K562 (cell line): Measurements from ENCODE around the gene PGAP2. TPM values are rescaled to one million over a fixed set of nuclear protein-coding genes. Genes with fewer than 3 reads are reported as not detected.
A peak's percentile ranks its signal among the peaks of the same experiment; 100 is the strongest.

Experiments used
- ATAC-seq: fragments of 200-7000 bp; cut with Tn5 transposase; 3 replicates; pipeline ENCODE4 v1.9.1; 2020; ENCODE audit warnings: moderate library complexity
- BruUV-seq: library from RNA; stranded (reverse); fragments of 400-500 nt; replicated peaks from 2 replicates; lab custom pipeline; 2021; lab: Mats Ljungman, UMichigan
- CTCF ChIA-PET: fragments of 300-600 bp; formaldehyde crosslinking; extraction: SDS; loops from one replicate; lab custom pipeline; 2021; ENCODE audit warnings: low intra/inter-chr PET ratio; lab: Yijun Ruan, JAX
- POLR2A ChIA-PET: fragments of 300-600, 350-650 bp; sonication (Branson Sonifier 250); formaldehyde crosslinking; extraction: SDS; loops from one replicate; lab custom pipeline; 2021; ENCODE audit warnings: antibody characterized with exemption, inconsistent platforms; lab: Yijun Ruan, JAX
- DNase-seq, 4 experiments: peaks; one replicate each; pipeline versions ENCODE4 v3.0.0 to v3.0.0-alpha.2; 2011 to 2018; ENCODE audit warnings: low spot score in 3 of 4, mixed read lengths in 3 of 4; ENCODE audit errors: extremely low read depth in 1 of 4
- FAIRE-seq: peaks from 2 replicates; lab custom pipeline; 2011; peaks lifted over from hg19 to GRCh38; lab: Jason Lieb, UNC
- H2AFZ ChIP-seq: 2 replicates; pipeline ENCODE4 v1.6.0; 2011; ENCODE audit warnings: low read depth, low read length, control low read depth, inconsistent platforms
- H3K27ac ChIP-seq: fragments of 200-600 bp; 3 replicates; pipeline ENCODE4 v1.8.0; 2011; ENCODE audit warnings: low read depth, mild to moderate bottlenecking, control low read depth, inconsistent platforms, low read length, moderate library complexity, mixed read lengths; ENCODE audit errors: extremely low read depth
- H3K27me3 ChIP-seq, 2 experiments: fragments of 300-600 bp in 1 of 2; 2 replicates in 1 of 2; 3 replicates in 1 of 2; pipeline versions ENCODE4 v1.6.0 to v1.8.0; 2011; ENCODE audit warnings: inconsistent platforms in 2 of 2, low read length in 2 of 2, mild to moderate bottlenecking in 1 of 2, mixed read lengths in 1 of 2, moderate library complexity in 1 of 2; ENCODE audit not compliant: control insufficient read depth in 2 of 2, insufficient read depth in 2 of 2
- H3K36me3 ChIP-seq: fragments of 300-600 bp; 3 replicates; pipeline ENCODE4 v1.8.0; 2011; ENCODE audit warnings: mild to moderate bottlenecking, low read length, inconsistent platforms; ENCODE audit not compliant: control insufficient read depth, insufficient read depth
- H3K4me1 ChIP-seq, 2 experiments: fragments of 200-600 bp in 1 of 2; replicated peaks in 1 of 2; 2 replicates in 1 of 2; 3 replicates in 1 of 2; pipeline versions ENCODE4 v1.5.1 to v1.8.0; 2011; ENCODE audit warnings: inconsistent platforms in 2 of 2, low read length in 2 of 2, mild to moderate bottlenecking in 1 of 2, mixed read lengths in 1 of 2, moderate library complexity in 1 of 2; ENCODE audit not compliant: control insufficient read depth in 2 of 2, insufficient read depth in 2 of 2
- H3K4me2 ChIP-seq: 2 replicates; pipeline ENCODE4 v1.6.1; 2011; ENCODE audit warnings: low read length, control low read depth, inconsistent platforms, mixed read lengths; ENCODE audit not compliant: insufficient read depth
- H3K4me3 ChIP-seq: fragments of 200-600 bp; sonication (generic), shearing (Covaris generic); 2 replicates; pipeline ENCODE4 v1.5.1; 2016; ENCODE audit warnings: control low read depth, inconsistent platforms
- H3K79me2 ChIP-seq: fragments of 200-600 bp; 3 replicates; pipeline ENCODE4 v1.8.0; 2011; ENCODE audit warnings: low read length, inconsistent platforms; ENCODE audit not compliant: control insufficient read depth, insufficient read depth
- H3K9ac ChIP-seq, 2 experiments: 2 replicates each; pipeline versions ENCODE4 v1.6.0 to v1.6.1; 2011; ENCODE audit warnings: low read depth in 2 of 2, low read length in 2 of 2, control low read depth in 1 of 2, inconsistent platforms in 1 of 2, mild to moderate bottlenecking in 1 of 2, mixed read lengths in 1 of 2; ENCODE audit not compliant: insufficient read depth in 1 of 2
- H3K9me1 ChIP-seq: one replicate; pipeline ENCODE4 v1.6.0; 2011; ENCODE audit warnings: inconsistent platforms, mild to moderate bottlenecking, low read length, moderate library complexity; ENCODE audit not compliant: control insufficient read depth, insufficient read depth
- H3K9me3 ChIP-seq: replicated peaks from 2 replicates; pipeline ENCODE4 v1.5.1; 2011; ENCODE audit warnings: low read depth, low read length, inconsistent platforms; ENCODE audit not compliant: control insufficient read depth, insufficient read depth
- H4K20me1 ChIP-seq: replicated peaks from 2 replicates; pipeline ENCODE4 v1.6.1; 2011; ENCODE audit warnings: low read length, inconsistent platforms, mixed read lengths; ENCODE audit not compliant: control insufficient read depth, insufficient read depth
- CBX1 ChIP-seq: sonication (generic); IDR thresholded peaks from 2 replicates; pipeline ENCODE4 v1.6.1; 2016; ENCODE audit warnings: antibody characterized with exemption, low read depth, mild to moderate bottlenecking
- SRSF7 ChIP-seq: fragments of 200-400 bp; formaldehyde crosslinking; optimal IDR thresholded peaks from 2 replicates; pipeline ENCODE3; 2017; ENCODE audit warnings: mild to moderate bottlenecking, low read depth, low read length
- ZFX ChIP-seq: sonication (generic); formaldehyde crosslinking; IDR thresholded peaks from 2 replicates; pipeline ENCODE4 v1.8.0; 2022; ENCODE audit warnings: mild to moderate bottlenecking, missing genetic modification reagents, moderate library complexity
- ZNF212 ChIP-seq: fragments of 450-650 bp; formaldehyde crosslinking; IDR thresholded peaks from 2 replicates; pipeline ENCODE4 v1.4.0; 2020; ENCODE audit warnings: mild to moderate bottlenecking
- WGBS: fragments of 100-300 bp; shearing (Covaris generic); methylation state at CpG from one replicate; pipeline ENCODE4 v1.1.6; 2016; ENCODE audit warnings: low coverage, mixed read lengths; ENCODE audit not compliant: insufficient coverage; ENCODE audit errors: missing lambda C conversion rate; 5-methylcytosine and 5-hydroxymethylcytosine counted together
- in situ Hi-C: fragments of 300-500 bp; cut with MboI; formaldehyde crosslinking; loops from 4 replicates; pipeline ENCODE4 v1.15.0; 2018; ENCODE audit warnings: inconsistent platforms, mixed read lengths
- intact Hi-C: fragments of 100-400 bp; cut with micrococcal nuclease; formaldehyde crosslinking; loops from 2 replicates; pipeline ENCODE4 v1.14.2; 2022
- polyA plus RNA-seq, 8 experiments: library from polyadenylated mRNA; depleted of rRNA in 4 of 8; stranded (reverse) in 5 of 8; unstranded in 3 of 8; fragments of >200 nt; fragmentation: Nextera tagmentation in 2 of 8; fragmentation: Illumina TruSeq in 1 of 8; extraction: Ambion mirVana in 2 of 8; extraction: Trizol in 1 of 8; gene quantifications; 2 replicates each; pipeline versions ENCODE4 v1.2.1 to v1.2.3, GENCODE V29; 2011 to 2014; ENCODE audit warnings: inconsistent platforms in 1 of 8, missing spikeins in 1 of 8
- total RNA-seq, 7 experiments: library from RNA; depleted of rRNA in 6 of 7; stranded (reverse); fragments of >200 nt in 6 of 7; fragmentation: Illumina TruSeq in 2 of 7; extraction: Trizol in 2 of 7; gene quantifications; 2 replicates each; pipeline versions ENCODE4 v1.2.1 to v1.2.3, GENCODE V29; 2011 to 2021; ENCODE audit warnings: low replicate concordance in 1 of 7
- TF ChIP-seq, protein P1 (sequence below): fragments of 450-650 bp; IDR thresholded peaks from 2 replicates; pipeline ENCODE4 v1.6.1; 2018; ENCODE audit not compliant: partially characterized antibody

PGAP2 gene
- total and polyA plus RNA-seq, 9 of the 15 experiments (the other 6 are each of a cell fraction or from before 2014, with no cell fraction given): 17.9 to 47.2 (median 33.7) TPM

DNA sequence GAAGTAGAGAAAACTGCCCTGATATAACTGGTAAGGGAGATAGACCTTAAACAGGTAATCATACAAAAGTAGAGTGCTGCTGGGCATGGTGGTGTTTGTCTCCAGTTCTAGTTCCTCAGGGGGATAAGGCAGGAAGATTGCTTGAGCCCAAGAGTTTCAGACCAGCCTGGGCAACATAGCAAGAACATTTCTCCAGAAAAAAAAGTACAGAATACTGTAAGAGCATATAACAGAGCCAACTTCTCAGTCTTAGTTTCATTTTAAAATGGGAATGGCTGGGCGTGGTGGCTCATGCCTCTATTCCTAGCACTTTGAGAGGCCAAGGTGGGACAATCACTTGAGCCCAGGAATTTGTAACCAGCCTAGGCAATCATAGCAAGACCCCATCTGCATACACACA, 36.9 kb downstream of the PGAP2 start:
- 0 out of 2 replicates have a peak overlapping the region, but pooled peaks have one; percentile 52 for H2AFZ ChIP-seq
- peaks cover 9% of the 10 kb centered on the region for H3K79me2 ChIP-seq
- no peak overlapping the region for H3K4me2 ChIP-seq
- 86% methylated on average over 1 of the region's 1 CpG for WGBS
- no peaks in the 10 kb centered on the region for H3K9me3 ChIP-seq
- no TSS peak for BruUV-seq
- ChIA-PET POLR2A (interaction anchor here (2.5 kb wide), 1 partner anchor 10 kb away, joined by 8 read pairs; no protein-coding TSS in a partner anchor), CTCF (no interaction called here)
- H4K20me1 ChIP-seq: no peaks in the 10 kb centered on the region
- intact Hi-C loops: no loop called here
- no peaks in the 10 kb centered on the region for H3K36me3 ChIP-seq
- H3K9ac ChIP-seq: no peak overlapping the region
- in situ Hi-C loops: loop anchor here (5.0 kb wide), 1 partner anchor 227 kb away; no protein-coding TSS in a partner anchor
- no peak for TF ChIP-seq SRSF7
- TF ChIP-seq CBX1: no peak
- no peak for TF ChIP-seq ZNF212 (CRISPR knock-in tag)
- peaks cover 6 to 25% of the 10 kb centered on the region in 2 experiments for H3K4me1 ChIP-seq
- no peaks in the 10 kb centered on the region for H3K9me1 ChIP-seq
- no peak for DNase-seq
- ATAC-seq: no peak
- no peak overlapping the region for H3K27ac ChIP-seq
- no peak for FAIRE-seq
- no peaks in the 10 kb centered on the region for H3K27me3 ChIP-seq
- no peak overlapping the region for H3K4me3 ChIP-seq

DNA sequence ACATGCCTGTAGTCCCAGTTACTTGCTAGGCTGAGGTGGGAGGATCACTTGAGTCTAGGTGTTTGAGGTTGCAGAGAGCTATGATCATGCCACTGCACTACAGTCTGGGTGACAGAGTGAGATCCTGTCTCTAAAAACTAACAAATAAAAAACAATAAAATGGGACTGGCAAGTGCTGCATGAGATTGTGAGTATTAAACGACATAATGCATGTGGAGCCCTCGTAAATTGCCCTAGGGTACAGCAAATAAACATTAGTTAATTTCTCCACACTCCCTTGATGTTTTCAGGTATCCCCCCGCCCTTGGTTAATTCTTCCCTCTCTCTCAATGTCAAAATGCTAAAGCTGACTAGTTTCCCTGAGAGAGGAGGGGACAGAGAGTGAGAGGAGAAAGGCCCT, 37.3 kb downstream of the PGAP2 start:
- Histone ChIP-seq H3K4me1 (peaks cover 6 to 25% of the 10 kb centered on the region in 2 experiments), H3K9me1 (no peaks in the 10 kb centered on the region), H3K4me3 (no peak overlapping the region), H3K27me3 (no peaks in the 10 kb centered on the region), H3K9ac (no peak overlapping the region; a peak in 1 of 4 replicates), H3K9me3 (no peaks in the 10 kb centered on the region), H3K36me3 (no peaks in the 10 kb centered on the region), H2AFZ (no peak overlapping the region), H3K4me2 (no peak overlapping the region), H4K20me1 (no peaks in the 10 kb centered on the region), H3K79me2 (peaks cover 5% of the 10 kb centered on the region; the same call in 2 of the 3 replicates), H3K27ac (no peak overlapping the region)
- POLR2A ChIA-PET: interaction anchor here (0.6 kb wide), 1 partner anchor 841 kb away, joined by 3 read pairs; no protein-coding TSS in a partner anchor
- WGBS: 53% methylated on average over 3 of the region's 3 CpGs
- DNase-seq (no peak), FAIRE-seq (no peak), ATAC-seq (no peak)
- no TSS peak for BruUV-seq
- intact Hi-C loops: no loop called here
- in situ Hi-C loops: loop anchor here (5.0 kb wide), 1 partner anchor 227 kb away; no protein-coding TSS in a partner anchor
- CTCF ChIA-PET: no interaction called here
- no peak for TF ChIP-seq ZFX (CRISPR knock-in tag)
- TF ChIP-seq, protein P1, sequence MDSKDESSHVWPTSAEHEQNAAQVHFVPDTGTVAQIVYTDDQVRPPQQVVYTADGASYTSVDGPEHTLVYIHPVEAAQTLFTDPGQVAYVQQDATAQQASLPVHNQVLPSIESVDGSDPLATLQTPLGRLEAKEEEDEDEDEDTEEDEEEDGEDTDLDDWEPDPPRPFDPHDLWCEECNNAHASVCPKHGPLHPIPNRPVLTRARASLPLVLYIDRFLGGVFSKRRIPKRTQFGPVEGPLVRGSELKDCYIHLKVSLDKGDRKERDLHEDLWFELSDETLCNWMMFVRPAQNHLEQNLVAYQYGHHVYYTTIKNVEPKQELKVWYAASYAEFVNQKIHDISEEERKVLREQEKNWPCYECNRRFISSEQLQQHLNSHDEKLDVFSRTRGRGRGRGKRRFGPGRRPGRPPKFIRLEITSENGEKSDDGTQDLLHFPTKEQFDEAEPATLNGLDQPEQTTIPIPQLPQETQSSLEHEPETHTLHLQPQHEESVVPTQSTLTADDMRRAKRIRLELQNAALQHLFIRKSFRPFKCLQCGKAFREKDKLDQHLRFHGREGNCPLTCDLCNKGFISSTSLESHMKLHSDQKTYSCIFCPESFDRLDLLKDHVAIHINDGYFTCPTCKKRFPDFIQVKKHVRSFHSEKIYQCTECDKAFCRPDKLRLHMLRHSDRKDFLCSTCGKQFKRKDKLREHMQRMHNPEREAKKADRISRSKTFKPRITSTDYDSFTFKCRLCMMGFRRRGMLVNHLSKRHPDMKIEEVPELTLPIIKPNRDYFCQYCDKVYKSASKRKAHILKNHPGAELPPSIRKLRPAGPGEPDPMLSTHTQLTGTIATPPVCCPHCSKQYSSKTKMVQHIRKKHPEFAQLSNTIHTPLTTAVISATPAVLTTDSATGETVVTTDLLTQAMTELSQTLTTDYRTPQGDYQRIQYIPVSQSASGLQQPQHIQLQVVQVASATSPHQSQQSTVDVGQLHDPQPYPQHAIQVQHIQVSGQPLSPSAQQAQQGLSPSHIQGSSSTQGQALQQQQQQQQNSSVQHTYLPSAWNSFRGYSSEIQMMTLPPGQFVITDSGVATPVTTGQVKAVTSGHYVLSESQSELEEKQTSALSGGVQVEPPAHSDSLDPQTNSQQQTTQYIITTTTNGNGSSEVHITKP: peak; percentile 64
